COLO829 (cell line): Measurements from ENCODE around the gene ATRAID.
A peak's percentile ranks its signal among the peaks of the same experiment; 100 is the strongest.

Source experiments
- DNase-seq: peaks from one replicate; pipeline ENCODE4 v3.0.0; 2012; ENCODE audit warnings: low spot score

ATRAID gene

DNA sequence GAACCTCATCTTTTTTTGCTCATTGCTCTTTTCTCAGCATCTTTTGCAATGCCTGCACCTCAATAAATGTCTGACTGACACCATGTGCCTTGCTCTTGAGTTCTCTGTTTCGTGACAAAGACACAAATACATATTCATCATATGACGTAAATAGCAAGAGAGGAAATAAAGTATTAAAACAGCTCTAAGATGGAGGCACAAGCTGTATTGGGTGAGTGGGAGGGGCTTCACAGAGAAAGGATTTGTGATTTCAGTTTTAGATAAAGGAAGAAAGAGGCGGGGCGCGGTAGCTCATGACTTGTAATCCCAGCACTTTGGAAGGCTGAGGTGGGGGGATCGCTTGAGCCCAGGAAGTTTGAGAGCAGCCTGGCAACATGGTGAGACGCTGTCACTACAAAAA lies 8.2 kb downstream of the ATRAID start:
- no peak for DNase-seq

DNA sequence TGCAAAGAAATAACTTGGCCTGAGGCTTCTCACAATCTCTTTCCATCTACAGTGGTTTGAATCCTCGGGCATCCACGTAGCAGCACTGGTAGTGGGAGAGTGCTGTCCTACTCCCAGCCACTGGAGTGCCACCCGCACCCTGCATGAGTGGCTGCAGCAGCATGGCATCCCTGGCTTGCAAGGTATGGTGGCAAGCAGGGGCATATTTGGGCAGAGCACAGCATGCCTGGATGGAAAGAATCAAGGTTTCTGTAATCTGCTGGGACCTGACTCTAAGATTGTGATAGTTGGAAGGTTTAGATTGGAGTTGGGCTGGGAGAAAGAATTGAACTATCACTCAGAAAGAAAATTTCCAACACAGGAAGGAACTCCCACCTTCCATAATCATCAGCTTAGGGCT lies 9.3 kb downstream of the ATRAID start:
- no peak for DNase-seq

- DNase-seq = no peak
Observed at GRCh38 chr2:27222407-27222806, 10.6 kb downstream of the ATRAID start.

- no peak for DNase-seq
Observed at GRCh38 chr2:27223416-27223815, 11.6 kb downstream of the ATRAID start.

- DNase-seq = no peak
Observed at GRCh38 chr2:27225526-27225925, 13.7 kb downstream of the ATRAID start.

DNA sequence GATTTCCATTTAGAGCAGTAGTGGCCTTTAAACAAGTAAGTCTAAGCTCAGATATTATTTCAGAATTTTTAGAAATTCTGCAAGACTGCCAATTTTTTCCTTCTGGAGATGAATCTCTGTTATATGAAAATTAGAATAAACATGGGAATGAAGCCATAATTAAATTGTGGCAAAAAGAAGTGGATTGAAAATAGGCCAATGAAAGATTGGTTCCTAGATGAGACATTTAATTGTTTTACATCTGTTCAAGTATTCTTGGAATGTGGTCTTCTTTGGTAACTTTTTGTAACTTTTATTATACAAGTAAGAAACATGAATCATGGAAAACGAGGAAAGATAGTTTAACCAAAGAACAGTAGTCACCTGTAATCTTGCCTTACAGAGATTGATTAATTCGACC lies 15.7 kb downstream of the ATRAID start:
- no peak for DNase-seq

DNA sequence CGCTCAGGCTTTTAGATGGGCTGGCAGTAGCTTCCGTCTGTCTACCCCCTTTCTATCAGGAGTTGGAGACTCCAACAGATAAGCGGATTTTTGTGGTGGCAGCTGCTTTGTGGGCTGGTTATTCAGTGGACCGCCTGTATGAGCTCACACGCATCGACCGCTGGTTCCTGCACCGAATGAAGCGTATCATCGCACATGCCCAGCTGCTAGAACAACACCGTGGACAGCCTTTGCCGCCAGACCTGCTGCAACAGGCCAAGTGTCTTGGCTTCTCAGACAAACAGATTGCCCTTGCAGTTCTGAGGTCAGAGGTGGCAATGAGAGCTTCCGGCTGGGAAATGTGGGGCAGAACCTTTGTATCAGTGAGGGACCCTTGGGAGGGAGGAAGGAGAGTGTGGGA lies 20.1 kb downstream of the ATRAID start:
- no peak for DNase-seq

DNA sequence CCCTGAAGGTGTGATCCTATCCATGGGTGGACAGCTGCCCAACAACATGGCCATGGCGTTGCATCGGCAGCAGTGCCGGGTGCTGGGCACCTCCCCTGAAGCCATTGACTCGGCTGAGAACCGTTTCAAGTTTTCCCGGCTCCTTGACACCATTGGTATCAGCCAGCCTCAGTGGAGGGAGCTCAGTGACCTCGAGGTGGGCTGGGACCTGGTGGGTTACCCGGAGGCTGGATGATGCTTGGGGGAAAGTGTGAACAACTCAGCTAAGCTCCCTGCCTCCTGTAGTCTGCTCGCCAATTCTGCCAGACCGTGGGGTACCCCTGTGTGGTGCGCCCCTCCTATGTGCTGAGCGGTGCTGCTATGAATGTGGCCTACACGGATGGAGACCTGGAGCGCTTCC lies 21.5 kb downstream of the ATRAID start:
- DNase-seq = no peak

GRCh38 chr2:27236136-27236535 lies 24.3 kb downstream of the ATRAID start:
- DNase-seq = no peak

DNA sequence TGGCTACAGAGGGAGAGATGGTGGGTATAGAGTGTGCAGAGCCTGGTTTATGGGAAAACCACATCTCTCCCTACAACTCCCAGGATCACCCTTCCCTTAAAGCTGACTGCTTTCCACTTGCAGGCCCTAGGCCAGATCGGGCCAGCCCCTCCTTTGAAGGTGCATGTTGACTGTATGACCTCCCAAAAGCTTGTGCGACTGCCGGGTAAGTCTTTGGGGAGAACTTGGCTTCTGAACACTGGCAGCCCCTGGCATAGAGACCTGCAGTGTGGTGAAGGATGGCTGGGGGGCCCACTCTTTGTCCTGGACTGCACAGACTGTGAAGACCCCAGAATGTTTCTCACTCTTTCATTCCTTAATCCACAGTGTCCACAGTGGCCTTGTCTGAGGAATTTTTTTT lies 24.8 kb downstream of the ATRAID start:
- no peak for DNase-seq

GRCh38 chr2:27237341-27237945 lies 25.6 kb downstream of the ATRAID start:
- no peak for DNase-seq

- no peak for DNase-seq
Observed at GRCh38 chr2:27238976-27239375, 27.1 kb downstream of the ATRAID start.

DNA sequence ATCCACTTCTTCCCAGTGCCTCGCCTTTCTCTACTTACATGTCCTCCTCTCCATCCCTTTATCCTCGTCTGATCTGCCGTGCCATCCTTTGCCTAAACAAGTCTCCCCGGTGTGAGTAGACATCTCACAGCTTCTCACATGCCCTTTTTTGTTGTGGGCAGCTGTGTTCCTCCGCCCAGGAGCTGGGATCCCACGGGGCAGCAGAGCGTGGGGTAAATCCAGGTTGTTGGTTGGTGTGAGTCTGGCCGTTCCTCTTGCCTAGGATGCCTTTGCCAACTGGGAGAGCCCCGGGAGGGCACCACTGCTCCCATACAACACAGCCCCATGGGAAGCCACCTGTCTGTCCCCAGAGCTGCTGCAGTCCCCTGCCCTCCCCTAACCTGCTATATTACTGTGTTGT lies 28.6 kb downstream of the ATRAID start:
- DNase-seq = no peak

- DNase-seq = no peak
Observed at GRCh38 chr2:27241761-27242613, 30.1 kb downstream of the ATRAID start.

DNA sequence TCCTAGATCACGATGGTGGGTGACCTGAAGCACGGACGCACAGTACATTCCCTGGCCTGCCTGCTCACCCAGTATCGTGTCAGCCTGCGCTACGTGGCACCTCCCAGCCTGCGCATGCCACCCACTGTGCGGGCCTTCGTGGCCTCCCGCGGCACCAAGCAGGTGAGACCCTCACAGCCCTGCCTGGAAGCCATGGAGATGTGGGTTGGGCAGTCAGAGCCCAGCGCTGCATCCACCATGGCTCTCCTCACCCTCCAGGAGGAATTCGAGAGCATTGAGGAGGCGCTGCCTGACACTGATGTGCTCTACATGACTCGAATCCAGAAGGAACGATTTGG lies 30.7 kb downstream of the ATRAID start:
- no peak for DNase-seq

- no peak for DNase-seq
Observed at GRCh38 chr2:27243391-27244130, 31.7 kb downstream of the ATRAID start.

- DNase-seq = no peak
Observed at GRCh38 chr2:27245116-27245515, 33.3 kb downstream of the ATRAID start.

DNA sequence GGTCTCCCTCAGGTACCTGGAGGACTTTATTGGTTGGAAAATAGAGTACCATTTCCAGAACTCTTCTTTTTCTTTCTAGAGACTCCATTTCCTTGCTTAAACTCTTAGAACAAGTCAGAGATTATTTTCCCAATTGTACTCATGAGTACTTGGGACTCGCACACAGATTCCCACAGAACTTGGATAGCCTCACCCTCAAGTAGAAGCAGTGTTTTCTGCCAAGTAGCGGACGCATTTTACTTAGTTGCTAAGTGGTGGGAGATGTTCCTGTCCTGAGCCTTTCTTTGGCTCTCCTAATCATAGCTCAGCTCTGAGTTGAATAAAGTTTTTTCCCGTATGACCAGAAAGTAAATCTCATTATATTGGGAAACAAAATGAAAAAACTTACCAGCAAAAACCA lies 33.8 kb downstream of the ATRAID start:
- no peak for DNase-seq

DNA sequence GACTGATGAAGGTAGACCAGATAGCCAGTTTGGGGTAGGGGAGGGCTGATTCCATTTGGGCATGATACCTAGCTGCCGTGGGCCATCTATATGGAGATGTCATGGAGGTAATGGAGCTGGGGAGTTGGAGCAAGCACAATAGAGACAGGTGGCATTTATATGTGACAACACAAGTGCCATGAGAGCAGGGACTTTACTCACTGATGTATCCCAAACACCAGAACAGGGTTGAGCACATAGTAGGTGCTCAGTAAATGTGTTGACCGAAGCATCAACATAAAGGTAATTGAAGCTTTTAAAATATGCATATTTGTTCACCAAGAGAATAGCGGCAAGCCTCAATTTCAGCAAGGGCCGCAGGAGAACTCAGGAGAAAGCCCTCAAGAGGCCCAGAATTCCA lies 36.1 kb downstream of the ATRAID start:
- no peak for DNase-seq

- no peak for DNase-seq
Observed at GRCh38 chr2:27249159-27249890, 37.5 kb downstream of the ATRAID start.

GRCh38 chr2:27249891-27250651 lies 38.2 kb downstream of the ATRAID start:
- DNase-seq = peak; percentile 37
